Measurements from ENCODE around the gene PTGFRN.

Gene PTGFRN

DNA sequence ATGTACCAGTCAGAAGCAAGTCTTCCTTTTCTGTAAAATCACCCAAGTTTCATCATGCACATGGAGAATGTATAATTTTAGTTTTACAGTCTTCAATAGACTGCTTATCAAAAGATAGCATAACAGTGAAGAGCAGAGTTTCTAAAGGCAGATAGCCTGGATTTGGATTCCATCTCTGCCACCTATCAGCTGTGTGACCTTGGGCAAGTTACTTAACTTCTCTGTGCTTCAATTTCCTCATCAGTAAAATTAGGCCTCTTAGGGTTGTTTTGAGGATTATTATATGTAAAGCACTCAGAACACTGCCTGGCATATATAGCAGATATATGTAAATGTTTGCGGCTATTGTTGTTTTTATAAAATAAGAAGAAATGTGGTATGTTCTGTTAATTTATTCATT is 38.9 kb downstream of the PTGFRN start:
- H3K4me3 ChIP-seq (ENCODE audit: low read depth, low read length), result no peak overlapping the region
- DNase-seq (ENCODE audit: low read depth), result no peak
- TF ChIP-seq, protein P1, sequence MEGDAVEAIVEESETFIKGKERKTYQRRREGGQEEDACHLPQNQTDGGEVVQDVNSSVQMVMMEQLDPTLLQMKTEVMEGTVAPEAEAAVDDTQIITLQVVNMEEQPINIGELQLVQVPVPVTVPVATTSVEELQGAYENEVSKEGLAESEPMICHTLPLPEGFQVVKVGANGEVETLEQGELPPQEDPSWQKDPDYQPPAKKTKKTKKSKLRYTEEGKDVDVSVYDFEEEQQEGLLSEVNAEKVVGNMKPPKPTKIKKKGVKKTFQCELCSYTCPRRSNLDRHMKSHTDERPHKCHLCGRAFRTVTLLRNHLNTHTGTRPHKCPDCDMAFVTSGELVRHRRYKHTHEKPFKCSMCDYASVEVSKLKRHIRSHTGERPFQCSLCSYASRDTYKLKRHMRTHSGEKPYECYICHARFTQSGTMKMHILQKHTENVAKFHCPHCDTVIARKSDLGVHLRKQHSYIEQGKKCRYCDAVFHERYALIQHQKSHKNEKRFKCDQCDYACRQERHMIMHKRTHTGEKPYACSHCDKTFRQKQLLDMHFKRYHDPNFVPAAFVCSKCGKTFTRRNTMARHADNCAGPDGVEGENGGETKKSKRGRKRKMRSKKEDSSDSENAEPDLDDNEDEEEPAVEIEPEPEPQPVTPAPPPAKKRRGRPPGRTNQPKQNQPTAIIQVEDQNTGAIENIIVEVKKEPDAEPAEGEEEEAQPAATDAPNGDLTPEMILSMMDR (IDR thresholded peaks at IDR 0.05; ENCODE audit: low read depth, low read length, missing control alignments), result no peak

DNA sequence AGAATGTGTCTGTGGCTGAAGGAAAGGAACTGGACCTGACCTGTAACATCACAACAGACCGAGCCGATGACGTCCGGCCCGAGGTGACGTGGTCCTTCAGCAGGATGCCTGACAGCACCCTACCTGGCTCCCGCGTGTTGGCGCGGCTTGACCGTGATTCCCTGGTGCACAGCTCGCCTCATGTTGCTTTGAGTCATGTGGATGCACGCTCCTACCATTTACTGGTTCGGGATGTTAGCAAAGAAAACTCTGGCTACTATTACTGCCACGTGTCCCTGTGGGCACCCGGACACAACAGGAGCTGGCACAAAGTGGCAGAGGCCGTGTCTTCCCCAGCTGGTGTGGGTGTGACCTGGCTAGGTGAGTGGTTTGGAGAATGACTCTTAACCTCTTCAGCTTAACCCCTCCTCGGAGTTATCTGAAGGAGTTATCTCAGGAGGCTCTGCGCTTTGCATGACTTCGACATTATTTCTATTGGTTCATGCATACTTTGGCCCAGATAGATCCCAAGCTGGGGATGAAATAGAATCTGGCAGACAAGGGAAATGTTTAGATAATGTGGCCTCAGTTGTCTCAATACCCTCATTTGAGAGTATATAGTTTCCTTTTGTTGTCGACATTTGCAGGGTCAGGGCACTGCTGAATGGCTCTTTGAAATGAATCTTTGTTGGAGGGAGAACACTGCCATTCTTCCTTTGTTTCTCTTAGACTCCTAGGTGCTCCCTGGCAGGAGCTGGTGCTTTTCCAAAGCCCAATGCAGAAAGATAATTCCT is 39.7 kb downstream of the PTGFRN start:
- DNase-seq (ENCODE audit: low read depth), result no peak
- H3K4me3 ChIP-seq (ENCODE audit: low read depth, low read length), result no peak overlapping the region
- TF ChIP-seq, protein P1 (IDR thresholded peaks at IDR 0.05; ENCODE audit: low read depth, low read length, missing control alignments), result no peak

DNA sequence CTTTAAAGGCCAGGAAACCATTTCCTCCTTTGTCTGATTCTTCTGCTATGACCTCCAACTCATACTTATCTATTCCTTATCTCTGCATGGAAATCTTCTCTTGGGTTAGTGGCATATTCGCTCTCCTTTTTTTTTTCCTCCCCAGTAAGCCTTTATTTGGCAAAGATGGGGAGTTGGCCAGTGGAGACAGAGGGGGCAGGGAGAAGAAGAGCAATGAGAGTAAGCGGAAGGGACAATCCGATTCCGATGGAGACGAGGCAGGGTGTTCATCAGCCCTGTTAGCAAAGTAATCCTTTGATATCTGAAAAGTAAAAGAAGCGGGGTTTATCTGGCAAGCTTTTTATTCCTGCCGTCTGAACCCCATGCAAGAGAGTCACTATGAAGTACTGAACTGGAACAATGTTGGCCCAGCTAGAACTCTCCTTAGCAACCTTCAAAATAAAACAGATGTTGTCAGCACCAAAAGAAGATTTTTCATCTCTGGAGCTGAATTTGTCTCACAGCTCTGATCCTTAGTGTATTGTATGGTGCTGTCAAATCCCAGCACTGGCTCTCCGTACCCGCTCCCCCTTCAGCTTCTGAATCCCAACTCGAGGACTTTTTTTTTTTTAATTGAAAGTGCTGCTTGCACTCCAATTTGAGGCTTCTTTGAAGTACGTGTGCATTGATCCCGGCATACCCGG is 40.9 kb downstream of the PTGFRN start:
- no peak overlapping the region for H3K4me3 ChIP-seq (ENCODE audit: low read depth, low read length)
- DNase-seq (ENCODE audit: low read depth), result no peak
- TF ChIP-seq, protein P1 (IDR thresholded peaks at IDR 0.05; ENCODE audit: low read depth, low read length, missing control alignments), result no peak

DNA sequence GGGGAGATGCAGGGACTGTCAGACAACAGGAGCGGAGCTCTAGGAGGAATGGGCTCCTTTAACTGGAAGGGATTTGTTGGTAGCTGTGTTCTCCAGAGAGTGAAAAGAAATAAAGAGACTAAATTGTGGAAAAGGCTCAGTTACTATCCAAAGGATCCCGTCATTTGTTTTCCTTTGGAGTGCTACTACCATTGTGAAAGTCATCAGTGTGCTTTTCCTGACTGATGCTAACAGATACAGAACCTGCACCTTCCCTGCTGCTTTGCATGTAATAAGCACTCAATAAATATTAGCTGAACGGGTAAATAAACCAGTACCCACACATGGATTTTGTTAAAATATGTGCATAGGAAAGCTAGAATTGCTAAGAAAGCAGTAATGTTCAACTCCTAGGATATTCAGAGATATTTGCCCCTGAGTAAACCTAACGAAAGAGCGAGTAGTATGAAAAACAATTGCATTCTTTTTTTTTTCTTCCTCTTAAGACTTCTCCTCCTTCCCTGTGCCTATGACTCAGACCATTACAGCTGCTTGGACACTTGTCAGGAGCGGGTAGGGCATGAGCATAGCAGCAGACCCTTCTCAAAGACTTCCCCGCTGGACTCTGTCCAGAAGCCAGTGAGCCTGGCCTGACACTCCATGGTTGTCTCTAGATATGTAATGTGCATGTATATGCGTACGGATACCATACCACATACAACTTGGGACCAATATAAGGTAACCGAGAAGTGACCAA is 41.7 kb downstream of the PTGFRN start:
- no peak for DNase-seq (ENCODE audit: low read depth)
- TF ChIP-seq, protein P1 (IDR thresholded peaks at IDR 0.05; ENCODE audit: low read depth, low read length, missing control alignments), result no peak
- H3K4me3 ChIP-seq (ENCODE audit: low read depth, low read length), result no peak overlapping the region

DNA sequence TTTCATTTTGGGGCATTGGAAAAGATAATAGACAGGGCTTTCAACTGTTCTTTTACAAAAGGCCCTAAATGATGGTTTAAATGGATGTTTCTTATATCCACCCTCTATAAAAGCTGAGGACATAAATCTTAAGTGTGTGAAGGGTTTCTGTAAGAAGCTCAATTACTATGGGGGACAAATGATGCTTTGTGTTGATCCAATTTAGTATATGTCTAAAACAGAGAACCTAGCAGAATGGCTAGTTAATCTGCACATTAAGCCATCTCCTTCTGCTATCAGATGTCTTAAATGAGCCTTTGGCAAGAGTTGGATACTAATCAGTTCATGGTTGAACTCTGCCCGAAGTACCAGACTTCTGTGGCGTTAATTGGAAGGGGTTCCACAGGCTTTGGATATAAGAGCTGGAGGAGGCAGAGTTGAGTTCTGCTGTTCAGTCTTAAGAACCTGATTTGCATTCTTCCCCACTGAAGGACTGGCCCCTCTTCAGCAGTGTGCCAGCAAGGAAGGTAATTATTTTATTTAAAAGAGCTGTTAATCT is 43.1 kb downstream of the PTGFRN start:
- TF ChIP-seq, protein P1 (IDR thresholded peaks at IDR 0.05; ENCODE audit: low read depth, low read length, missing control alignments), result no peak
- no peak for DNase-seq (ENCODE audit: low read depth)
- H3K4me3 ChIP-seq (ENCODE audit: low read depth, low read length), result no peak overlapping the region

DNA sequence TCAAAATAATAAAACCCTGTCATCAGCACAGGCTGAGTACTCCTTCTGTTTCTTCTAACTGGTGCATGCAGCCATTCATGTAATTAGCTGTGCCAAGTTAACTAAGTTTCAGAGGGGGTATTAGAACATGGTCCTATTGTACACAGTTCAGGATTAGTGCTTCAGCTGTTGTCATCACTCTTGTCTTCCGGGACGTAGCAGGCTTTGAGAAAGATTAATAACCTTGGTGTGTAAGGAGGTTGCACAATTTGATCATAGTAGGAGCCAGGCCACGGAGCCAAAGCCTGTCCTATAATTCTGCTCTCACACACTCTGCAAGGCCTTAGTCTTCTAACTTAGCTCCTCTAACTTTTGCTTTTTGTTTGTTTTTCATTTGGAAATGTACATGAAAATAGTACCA is 44.7 kb downstream of the PTGFRN start:
- TF ChIP-seq, protein P1 (IDR thresholded peaks at IDR 0.05; ENCODE audit: low read depth, low read length, missing control alignments), result no peak
- no peak for DNase-seq (ENCODE audit: low read depth)
- no peak overlapping the region for H3K4me3 ChIP-seq (ENCODE audit: low read depth, low read length)
